Right atrium auricular region (tissue), 2 donors: Measurements from ENCODE around the gene NRXN3. TPM values are rescaled to one million over a fixed set of nuclear protein-coding genes. Genes with fewer than 3 reads are reported as not detected.

Experiments
- DNase-seq: peaks from one replicate; pipeline ENCODE4 v3.0.0-alpha.2; 2019; ENCODE audit warnings: low spot score
- H3K27ac ChIP-seq, 2 donors: fragments of 200-600 bp; sonication (generic); 1 replicate in 1 of 2; 2 replicates in 1 of 2; pipeline ENCODE4 v1.5.1; 2016 to 2019
- H3K27me3 ChIP-seq, 2 donors: fragments of 200-600 bp; sonication (generic); one replicate each; pipeline versions ENCODE4 v1.5.1 to v1.6.0; 2017 to 2019
- H3K36me3 ChIP-seq: fragments of 200-600 bp; sonication (generic); one replicate; pipeline ENCODE4 v1.5.1; 2016
- H3K4me1 ChIP-seq, 2 donors: fragments of 200-600 bp; sonication (generic); one replicate each; pipeline versions ENCODE4 v1.5.1 to v1.6.0; 2017 to 2019
- H3K4me3 ChIP-seq, 2 donors: fragments of 200-600 bp; sonication (generic); 1 replicate in 1 of 2; 2 replicates in 1 of 2; pipeline ENCODE4 v1.5.1; 2017 to 2019; ENCODE audit warnings: mild to moderate bottlenecking in 1 of 2, moderate library complexity in 1 of 2
- H3K9me3 ChIP-seq, 2 donors: fragments of 200-600 bp; sonication (generic); one replicate each; pipeline ENCODE4 v1.5.1; 2019
- CTCF ChIP-seq, 2 donors: fragments of 200-600 bp; sonication (generic); IDR thresholded peaks; one replicate each; pipeline ENCODE4 v1.5.1; 2019; ENCODE audit warnings: antibody characterized with exemption in 2 of 2
- total RNA-seq, 2 donors: library from RNA; depleted of rRNA; stranded (reverse); fragments of >200 nt; gene quantifications; one replicate each; pipeline ENCODE4 v1.1.0, GENCODE V29; 2016

NRXN3 gene
- total RNA-seq, 2 donors from 2014 or later, result 2.0 to 2.3 TPM

GRCh38 chr14:79543348-79543747 lies 1373.2 kb downstream of the NRXN3 start:
- Histone ChIP-seq H3K9me3 (no peaks in the 10 kb centered on the region), H3K27ac (no peak overlapping the region), H3K27me3 (no peaks in the 10 kb centered on the region), H3K4me3 (no peak overlapping the region), H3K36me3 (no peaks in the 10 kb centered on the region), H3K4me1 (peaks cover 0 to 7% of the 10 kb centered on the region in 2 donors)
- TF ChIP-seq CTCF (IDR thresholded peaks at IDR 0.05), result no peak
- no peak for DNase-seq

DNA sequence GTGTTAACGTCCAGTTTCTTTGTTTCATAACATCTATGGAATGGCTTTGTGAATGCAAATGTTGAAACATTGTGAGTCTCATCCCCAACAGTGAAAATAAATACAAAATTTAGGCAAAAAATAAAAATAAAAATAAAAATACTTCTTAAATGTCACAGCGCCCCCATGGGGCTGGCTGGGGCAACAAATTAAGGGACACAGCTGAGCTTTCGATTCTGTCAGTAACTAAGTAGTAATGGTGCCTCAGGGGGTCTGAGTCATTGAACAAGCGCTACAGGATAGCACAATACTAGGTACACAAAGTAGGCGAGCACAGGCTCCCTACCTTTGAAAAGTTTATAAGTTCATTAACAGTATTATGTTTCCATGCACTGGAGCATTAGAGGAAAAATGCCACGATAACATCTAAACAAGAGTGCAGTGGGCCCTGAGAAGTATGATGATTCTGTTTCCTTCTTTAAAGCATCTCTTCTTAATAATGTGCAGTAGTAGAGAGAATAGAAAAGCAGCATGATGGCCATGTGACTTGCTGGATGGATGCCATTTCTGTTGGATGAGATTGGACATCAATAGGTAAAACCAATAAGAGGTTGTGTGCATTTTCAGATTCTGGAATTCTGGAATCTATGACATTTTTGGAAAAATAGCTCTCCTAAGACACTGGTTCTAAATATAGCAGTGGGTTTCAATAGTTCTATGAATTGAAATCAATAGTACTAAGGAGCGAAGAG lies 1374.0 kb downstream of the NRXN3 start:
- Histone ChIP-seq H3K4me1 (peaks cover 0 to 7% of the 10 kb centered on the region in 2 donors), H3K4me3 (no peak overlapping the region), H3K27ac (no peak overlapping the region), H3K9me3 (no peaks in the 10 kb centered on the region), H3K27me3 (no peaks in the 10 kb centered on the region), H3K36me3 (no peaks in the 10 kb centered on the region)
- no peak for DNase-seq
- TF ChIP-seq CTCF (IDR thresholded peaks at IDR 0.05), result no peak

GRCh38 chr14:79544698-79545070 lies 1374.5 kb downstream of the NRXN3 start:
- peaks cover 0 to 7% of the 10 kb centered on the region in 2 donors for H3K4me1 ChIP-seq
- H3K27me3 ChIP-seq, result no peaks in the 10 kb centered on the region
- no peak overlapping the region for H3K4me3 ChIP-seq
- H3K36me3 ChIP-seq, result no peaks in the 10 kb centered on the region
- no peak overlapping the region for H3K27ac ChIP-seq
- no peak for DNase-seq
- TF ChIP-seq CTCF (IDR thresholded peaks at IDR 0.05), result no peak
- H3K9me3 ChIP-seq, result no peaks in the 10 kb centered on the region

- DNase-seq, result no peak
Observed at GRCh38 chr14:79548836-79549235, 1378.7 kb downstream of the NRXN3 start.

GRCh38 chr14:79549515-79549914 lies 1379.3 kb downstream of the NRXN3 start:
- Histone ChIP-seq H3K36me3 (no peaks in the 10 kb centered on the region), H3K4me3 (no peak overlapping the region), H3K27ac (no peak overlapping the region), H3K9me3 (no peaks in the 10 kb centered on the region), H3K4me1 (peaks cover 0 to under 1% of the 10 kb centered on the region in 2 donors), H3K27me3 (no peaks in the 10 kb centered on the region)
- no peak for TF ChIP-seq CTCF (IDR thresholded peaks at IDR 0.05)
- no peak for DNase-seq

More at GRCh38 chr14:79548836-79549235, 1378.7 kb downstream of the NRXN3 start:
- Histone ChIP-seq H3K4me3 (no peak overlapping the region), H3K9me3 (no peaks in the 10 kb centered on the region), H3K36me3 (no peaks in the 10 kb centered on the region), H3K27ac (no peak overlapping the region), H3K4me1 (peaks cover 0 to 7% of the 10 kb centered on the region in 2 donors), H3K27me3 (no peaks in the 10 kb centered on the region)
- TF ChIP-seq CTCF (IDR thresholded peaks at IDR 0.05), result no peak

- H3K4me1 ChIP-seq, result no peaks in the 10 kb centered on the region
- H3K4me3 ChIP-seq, result no peak overlapping the region
- TF ChIP-seq CTCF (IDR thresholded peaks at IDR 0.05), result no peak
- no peak for DNase-seq
- H3K27ac ChIP-seq, result no peak overlapping the region
- no peaks in the 10 kb centered on the region for H3K36me3 ChIP-seq
- H3K9me3 ChIP-seq, result no peaks in the 10 kb centered on the region
- H3K27me3 ChIP-seq, result no peaks in the 10 kb centered on the region
Observed at GRCh38 chr14:79551523-79551922, 1381.3 kb downstream of the NRXN3 start.
